Hematopoietic multipotent progenitor cell treated with erythropoietin and hydrocortisone succinate and interleukin-3 and kit ligand, for 17 days (in vitro differentiated cells): ENCODE measurements around the gene KLHDC4.
A peak's percentile ranks its signal among the peaks of the same experiment; 100 is the strongest.
"Not testable (repeated sequence)": the region's sequence is repeated elsewhere in the genome, so short reads cannot be mapped to it uniquely, and the experiment has no call there.

Experiments
- DNase-seq: peaks from one replicate; pipeline ENCODE4 v3.0.0-alpha.2; 2015; ENCODE audit warnings: low spot score

The KLHDC4 gene

DNA sequence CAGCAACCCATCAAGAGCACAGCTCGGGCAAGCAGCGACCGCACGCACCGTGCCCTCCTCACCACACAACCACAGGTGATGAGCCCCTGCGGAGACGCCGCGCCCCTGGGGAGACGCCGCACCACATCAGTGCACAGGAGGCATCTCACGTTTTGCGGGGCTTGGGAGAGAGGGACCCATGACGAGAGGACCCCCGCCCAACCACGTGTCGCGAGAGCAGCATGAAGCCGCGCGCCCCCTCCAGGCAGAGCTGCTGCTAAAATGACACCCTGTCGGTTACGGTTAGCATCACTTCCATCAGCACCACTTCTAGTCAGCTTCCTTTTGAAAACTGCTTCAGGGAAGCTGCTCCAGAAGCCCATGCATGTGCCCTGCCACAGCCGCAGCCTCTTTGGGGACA lies 45.3 kb downstream of the KLHDC4 start:
- DNase-seq: no peak

DNA sequence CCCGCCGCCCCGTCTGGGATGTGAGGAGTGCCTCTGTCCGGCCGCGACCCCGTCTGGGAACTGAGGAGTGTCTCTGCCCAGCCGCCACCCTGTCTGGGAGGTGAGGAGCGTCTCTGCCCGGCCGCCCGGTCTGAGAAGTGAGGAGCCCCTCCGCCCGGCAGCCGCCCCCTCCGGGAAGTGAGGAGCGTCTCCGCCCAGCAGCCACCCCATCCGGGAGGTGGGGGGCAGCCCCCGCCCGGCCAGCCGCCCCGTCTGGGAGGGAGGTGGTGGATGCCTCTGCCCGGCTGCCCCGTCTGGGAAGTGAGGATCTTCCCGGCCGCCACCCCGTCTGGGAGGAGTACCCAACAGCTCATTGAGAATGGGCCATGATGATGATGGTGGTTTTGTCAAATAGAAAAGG lies 47.0 kb downstream of the KLHDC4 start:
- DNase-seq: not testable (repeated sequence)

DNA sequence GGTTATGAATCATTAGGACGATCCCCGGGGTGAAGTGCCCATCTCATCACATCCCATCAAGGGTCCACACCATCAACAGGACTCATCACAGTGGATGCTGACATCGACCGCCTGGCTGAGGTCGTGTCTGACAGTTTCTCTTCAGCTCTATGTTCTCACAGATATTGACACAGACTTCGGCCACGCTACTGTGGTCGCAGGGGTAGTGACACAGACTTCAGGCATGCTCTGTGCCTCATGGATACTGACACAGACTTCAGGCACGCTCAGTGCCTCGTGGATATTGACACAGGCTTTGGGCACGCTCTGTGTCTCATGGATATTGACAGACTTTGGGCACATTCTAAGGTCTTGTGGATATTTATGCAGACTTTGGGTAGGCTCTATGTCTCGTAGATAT lies 50.1 kb downstream of the KLHDC4 start:
- DNase-seq: no peak

DNA sequence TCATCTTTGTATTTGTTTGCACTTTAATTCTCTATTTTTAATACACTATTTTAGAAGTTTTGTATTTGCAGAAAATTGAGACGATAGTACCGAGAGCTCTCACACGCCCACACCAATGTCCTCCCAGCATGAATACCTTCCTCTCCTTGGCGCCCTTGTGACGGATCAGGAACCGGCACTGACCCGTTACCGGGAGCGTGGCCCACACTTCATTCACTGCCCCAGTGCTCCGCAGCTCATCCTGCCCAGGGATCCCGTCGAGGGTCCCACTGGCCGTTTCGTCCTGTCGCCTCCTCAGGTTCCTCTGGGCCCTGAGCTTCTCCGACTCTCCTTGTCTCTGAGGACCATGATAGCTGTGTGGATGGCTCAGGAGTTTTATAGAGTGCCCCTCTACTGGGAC lies 50.6 kb downstream of the KLHDC4 start:
- DNase-seq: no peak

DNA sequence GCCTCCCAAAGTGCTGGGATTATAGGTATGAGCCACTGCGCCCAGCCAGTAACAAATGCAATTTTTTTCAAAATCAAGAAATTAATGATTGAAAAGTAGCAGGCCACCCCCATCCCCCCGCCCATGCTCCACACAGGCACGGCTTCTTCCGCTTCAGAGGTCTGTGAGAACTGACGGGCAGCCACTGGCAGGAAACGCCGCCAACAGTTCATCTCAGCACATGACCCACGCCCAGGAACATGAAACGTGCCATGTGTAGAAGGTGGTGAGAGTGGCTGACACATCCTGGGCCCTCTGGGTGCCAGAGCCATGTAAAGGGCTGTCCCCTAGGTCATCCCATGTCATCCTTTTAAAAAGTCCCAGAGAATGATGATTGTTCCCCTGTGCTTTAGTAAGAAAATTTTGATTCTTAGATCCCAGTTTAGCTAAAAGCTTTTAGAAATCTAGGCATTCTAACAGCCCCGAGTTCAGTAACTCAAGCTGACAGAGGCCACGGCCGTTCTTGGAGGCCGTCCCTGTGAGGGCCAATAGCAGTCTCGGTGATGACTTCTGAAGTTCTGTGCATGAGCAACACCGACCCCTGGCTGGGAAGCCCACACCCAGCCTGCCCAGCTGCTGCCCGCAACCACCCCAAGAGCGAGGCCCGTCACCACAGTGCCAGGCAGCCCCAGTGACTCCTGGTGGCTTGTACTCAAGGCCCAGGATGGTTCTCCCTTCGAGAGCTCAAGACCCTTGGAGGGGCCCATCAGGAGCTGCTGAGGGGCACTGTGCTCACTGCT lies 52.1 kb downstream of the KLHDC4 start:
- no peak for DNase-seq

DNA sequence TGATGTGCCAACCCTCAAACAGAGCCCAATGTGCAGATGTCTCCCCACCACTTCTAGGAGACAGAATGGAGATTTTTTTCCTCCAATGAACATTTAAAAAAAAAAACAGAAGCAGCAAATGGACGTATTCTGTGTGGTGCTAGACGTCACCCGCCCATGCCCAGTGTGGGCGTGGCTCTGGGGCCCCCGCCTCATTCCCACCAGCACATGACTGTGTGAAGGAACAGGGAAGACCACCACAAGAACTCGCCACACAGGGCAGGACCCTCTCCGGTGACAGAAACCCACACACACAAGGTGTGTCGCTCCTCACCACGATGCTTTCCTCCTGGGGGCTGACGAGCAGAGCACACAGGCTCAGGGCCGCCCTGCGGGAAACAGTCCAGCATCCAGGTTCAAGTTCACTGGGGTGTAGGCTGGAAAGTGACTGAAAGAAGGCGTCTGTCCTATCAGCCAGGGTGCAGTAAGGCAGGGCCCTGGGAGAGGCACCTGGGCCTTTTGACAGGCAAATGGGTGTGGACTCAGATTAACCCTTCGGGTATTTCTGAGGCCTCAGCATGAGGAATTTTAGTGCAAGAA lies 53.5 kb downstream of the KLHDC4 start:
- peak; percentile 40 for DNase-seq

DNA sequence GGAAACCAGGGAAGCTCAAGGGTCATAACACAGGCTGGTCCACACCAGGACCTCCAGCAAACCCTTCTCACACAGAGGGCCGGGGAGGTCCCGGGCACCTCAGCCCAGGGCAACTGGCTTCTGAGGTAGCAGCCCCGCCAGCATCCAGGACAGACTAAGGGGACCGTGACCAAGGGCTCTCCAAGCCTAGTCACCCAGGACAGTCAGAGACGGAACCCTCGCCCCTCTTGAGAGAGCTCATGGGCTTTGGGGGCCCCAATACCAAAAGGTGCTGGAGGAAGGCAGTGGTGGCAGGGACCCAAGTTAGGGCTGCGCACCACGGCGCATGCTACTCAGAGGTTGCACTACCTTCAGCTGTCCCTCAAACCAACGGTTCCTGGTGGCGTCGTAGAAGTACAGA lies 54.9 kb downstream of the KLHDC4 start:
- DNase-seq: no peak

DNA sequence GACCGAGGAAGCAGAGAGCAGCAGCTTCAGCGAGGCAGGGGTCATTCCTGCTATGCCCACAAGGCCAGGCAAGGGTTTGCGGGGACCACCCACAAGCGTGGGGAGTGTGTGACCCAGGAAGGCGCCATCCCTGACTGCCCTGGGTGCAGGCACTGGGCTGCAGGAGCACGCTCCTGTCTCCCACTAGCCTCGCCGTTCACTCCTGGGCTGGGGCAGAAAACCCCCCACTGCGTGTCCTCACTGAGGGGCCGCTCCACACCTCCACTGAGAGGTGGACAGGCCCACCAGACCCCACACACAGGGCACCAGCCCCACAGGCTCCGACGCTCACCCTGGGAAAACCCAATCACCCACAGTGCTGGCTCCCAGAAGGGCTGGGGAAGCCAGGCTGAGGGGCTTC lies 56.1 kb downstream of the KLHDC4 start:
- DNase-seq: no peak

DNA sequence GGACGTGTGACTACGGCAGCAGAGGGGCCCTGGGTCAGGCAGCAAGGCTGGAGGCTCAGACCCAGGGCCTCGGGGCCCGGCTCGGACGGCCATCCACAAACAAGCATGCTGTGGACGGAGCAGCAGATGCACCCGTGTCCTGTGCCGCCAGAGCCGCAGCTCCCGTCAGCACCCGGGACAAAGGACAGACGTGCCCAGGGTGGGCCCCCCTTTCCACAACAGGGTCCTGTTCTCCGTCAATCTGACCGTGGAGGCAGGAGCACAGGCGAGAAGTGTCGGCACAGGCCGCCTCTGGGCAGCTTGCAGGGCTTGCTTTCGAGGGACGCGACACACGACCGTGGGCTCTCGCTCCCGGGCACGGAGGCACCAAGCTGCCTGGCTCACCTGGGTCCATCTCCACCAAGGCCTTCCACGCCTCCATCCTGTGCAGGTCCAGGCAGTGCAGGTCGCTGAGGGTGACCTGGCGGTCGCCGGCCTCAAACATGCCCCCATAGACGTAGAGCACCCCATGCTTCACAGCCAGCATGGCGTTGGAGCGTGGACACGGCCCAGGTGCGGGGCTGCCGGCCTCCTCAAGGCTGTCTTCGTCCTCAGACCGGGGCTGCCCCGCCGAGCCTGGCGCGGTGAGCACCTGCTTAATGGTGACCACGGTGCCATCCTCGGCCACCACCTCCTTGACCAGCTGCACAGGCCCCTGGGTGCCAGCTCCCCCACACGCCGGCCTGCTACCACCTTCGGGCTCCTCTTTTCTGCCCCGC lies 56.7 kb downstream of the KLHDC4 start:
- DNase-seq: no peak

DNA sequence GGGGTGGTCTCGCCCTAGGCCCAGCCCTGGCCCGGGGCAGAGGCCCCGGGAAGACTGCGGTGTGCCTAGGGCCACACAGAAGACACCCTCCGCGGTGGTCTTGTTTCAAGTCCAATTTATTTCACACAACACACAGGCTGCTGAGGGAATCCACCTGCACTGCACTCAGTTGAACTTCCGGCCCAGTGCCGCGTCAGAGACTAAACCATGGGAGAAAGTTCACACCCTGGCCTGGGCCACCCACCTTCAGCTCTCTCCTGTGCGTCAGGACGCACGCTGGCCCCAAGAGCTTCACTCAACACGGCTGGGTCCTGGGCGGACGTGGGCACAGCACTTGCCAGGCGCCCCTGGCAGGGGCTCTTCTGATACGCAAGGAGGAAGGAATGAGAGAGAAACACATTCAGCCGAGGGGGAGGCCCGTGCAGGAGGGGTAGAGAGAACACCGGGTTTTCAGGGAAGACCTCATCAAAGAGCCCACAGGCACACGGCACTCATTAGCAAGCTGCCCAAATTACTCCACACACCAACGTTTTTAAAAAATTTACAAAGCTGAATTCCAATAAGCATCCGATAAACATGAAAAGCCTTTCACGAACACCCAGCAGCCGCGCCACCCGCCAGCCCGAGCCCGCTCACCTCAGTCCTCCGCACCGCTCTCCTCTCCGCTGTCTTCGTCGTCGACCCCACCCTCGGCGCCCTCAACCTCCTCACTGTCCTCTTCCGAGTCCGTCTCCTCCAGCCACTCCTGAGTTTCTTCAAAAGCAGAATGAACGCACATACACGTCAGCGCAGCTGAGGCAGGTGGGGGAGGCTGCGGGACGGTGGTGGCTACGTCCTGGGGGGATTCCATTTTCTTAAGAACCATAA lies 57.8 kb downstream of the KLHDC4 start:
- no peak for DNase-seq

DNA sequence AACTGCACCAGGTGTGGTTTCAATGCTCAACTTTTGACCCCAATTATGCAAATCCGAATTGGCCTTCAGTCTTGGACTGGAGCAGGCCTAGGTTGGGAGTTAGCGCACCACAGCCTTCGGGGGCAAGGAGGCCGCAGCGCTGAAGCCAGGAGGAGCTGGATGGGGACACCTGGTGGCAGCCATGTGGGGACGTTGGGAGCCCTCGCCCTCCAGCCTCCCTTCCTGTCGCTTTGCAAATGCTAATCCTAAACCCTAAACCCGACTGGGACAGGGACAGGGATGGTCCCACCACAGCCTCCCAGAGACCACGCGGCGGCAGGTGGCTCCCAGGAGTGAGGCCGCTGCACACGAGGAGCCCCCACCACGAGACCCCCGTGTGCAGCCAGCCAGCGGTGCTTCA lies 58.7 kb downstream of the KLHDC4 start:
- no peak for DNase-seq

DNA sequence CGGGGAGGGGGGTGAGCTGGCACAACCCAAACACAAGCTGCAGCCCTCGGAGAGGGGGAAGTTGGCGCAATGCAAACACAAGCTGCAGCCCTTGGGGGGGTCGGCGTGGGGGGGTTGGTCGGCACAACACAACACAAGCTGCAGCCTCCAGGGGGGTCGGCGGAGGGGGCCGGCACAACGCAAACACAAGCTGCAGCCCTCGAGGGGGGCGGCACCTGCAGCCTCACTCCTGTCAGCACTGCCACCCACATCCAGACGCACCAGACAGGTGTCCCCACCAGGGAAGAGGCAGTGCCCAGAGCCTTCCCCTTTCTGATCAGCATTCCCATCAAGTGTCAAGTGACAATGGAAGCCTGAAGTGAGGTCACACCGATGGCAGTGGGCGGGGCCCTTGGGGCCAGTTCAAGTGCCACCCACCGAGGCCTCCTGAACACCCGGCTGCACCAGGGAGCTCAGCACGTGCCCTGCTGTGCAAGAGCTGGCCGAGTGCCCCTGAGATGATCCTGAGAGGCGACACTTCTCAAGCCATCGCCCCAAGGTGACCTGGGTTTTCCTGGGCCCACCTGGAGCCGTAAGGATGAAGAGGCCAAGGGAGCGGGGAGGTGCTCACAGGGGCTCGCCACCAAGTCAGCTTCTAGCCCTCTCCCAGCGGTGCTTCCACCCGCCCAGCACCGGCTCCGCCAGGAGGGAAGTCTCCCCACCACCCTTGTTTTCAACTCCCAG lies 59.3 kb downstream of the KLHDC4 start:
- no peak for DNase-seq

DNA sequence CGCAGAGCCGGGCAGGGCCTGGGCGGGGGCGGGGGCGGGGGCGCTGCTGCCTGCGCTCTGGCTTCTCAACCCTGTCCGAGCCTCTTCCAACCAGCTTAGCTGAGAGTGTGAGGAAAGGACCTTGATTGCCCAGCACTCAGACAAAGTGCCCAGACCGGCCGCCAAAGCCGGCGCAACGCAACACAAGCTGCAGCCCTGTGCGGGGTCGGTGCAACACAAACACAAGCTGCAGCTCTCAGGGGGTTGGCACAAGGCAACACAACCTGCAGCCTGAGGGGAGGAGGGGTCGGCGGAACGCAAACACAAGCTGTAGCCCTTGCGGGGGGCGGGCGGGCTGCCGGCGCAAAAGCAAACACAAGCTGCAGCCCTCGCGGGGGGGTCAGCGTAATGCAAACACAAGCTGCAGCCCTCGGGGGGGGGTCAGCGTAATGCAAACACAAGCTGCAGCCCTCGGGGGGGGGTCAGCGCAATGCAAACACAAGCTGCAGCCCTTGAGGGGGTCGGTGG lies 60.0 kb downstream of the KLHDC4 start:
- DNase-seq: no peak

DNA sequence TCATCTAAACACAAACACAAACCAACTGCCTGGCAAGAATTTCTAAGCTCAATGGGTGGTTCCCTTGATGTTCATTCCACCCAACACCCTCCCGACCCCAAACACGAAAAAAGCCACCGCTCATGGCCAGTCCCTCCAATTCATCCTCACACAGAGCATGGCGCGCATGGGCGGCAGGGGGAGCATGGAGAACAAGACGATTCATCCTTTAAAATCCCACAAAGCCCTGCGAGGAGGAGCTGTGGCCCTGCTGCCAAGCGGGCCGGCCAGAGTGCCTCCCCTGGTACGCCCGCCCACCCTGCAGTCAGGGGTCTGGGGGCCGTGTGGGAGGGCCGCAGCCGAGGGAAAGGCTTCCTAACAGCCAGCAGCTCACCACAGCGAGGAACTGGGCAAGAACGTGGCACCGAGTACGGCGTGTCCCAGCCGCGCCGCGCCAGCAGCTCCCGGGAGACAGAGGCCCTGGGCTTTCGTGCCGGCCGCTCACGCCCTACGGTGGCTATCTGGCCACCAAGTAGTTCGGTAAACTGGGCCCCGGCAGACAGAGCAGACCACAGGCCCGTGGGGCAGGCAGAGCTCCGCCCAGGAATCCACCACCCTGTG lies 60.9 kb downstream of the KLHDC4 start:
- no peak for DNase-seq

DNA sequence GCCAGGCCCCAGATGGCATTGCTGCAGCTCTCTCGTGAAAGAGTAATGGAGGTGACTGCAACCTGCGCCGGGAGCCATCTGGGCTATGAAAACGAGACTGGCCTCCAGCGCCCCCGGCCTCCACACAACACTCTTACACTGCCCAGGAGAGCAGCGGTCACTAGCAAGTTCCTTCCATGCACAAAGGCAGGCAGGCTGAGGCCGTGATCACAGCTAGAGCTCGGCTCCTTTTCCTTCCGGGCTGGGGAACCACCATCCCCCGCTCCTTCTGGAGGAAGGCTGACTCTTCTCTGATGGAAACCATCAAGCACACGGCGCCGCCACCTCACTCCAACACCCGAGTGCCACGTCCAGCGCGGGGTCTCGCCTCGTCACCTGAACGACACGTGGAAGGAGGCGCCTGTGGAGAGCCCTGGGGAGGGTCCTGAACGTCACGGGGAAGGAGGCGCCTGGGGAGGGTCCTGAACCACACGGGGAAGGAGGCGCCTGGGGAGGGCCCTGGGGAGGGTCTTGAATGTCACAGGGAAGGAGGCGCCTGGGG lies 61.9 kb downstream of the KLHDC4 start:
- no peak for DNase-seq

DNA sequence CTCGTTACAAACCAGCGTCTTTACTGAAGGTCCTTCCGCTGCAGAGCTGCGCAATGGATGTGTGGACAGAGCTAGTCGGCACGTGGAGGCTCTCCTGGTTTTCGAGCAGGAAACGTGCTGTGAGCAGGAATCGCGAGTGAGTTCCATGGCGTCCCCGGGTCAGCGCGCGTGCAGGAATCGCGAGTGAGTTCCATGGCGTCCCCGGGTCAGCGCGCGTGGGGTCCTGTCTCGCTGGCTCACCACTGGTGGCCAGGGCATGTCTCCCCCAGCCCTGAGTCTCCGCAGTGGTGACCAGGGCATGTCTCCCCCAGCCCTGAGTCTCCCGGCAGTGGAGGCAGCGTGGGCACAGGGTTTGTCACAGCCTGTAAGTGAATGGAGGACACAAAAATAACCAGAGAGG lies 62.7 kb downstream of the KLHDC4 start:
- DNase-seq: no peak

DNA sequence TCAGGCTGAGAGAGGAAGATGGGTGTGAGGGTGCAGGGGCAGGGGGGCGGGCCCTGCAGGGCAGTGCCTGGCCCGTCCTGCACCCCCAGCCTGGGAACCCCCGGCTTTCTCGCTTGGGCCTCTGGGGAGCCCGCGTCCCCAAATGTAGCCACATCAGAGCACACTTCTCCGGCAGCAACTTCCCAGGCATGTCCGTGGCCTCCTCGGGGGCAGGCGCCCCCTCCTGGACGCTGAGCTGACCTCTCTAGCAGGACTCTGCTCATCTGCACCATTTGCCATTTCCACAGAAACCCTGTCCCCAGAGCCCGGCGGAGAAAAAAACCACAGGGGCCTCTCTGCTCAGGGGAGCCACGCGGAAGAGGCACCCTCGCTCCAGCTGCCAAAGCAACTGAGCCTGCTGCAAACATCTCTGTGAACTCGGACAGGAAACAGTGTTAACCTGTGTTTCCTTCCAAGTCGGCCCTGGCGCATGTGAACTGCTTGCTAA lies 63.4 kb downstream of the KLHDC4 start:
- no peak for DNase-seq

DNA sequence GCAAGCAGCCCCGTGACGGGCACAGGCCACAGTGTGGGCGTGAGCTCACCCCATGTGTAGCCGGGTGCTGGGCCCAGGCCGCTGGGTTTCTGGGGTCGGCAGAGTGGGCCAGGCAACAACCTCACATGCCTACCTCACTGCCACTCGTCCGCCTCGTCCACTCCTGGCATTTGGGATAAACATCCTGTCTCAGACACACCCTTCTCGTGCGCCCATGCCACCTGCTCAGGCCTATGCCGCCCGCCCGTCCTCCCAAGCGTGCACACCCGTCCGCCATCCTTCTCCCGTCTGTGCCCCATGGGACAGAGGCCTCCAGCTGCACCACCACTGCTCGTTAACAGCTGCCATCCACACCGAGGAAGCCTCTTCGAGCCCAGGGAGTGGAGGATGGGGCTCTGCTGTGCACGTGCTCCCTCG lies 64.3 kb downstream of the KLHDC4 start:
- DNase-seq: no peak

DNA sequence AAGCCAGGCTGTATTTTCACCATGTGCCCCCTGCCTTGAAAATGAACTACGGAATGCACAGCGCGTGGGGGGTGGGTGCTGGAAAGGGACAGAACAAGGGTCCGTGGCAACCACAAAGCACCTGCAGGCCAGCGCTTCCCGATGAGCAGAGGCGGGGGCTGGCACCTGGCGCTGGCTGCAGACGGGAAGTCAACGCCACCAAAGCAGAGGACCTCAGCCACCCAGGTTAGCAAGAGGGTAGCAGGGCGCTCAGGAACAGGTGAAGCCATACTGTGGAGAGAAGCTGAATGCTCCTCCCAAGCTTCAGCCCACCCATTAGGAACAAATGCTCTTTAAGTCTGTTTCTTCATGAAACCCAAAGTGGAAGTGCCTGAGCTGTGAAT lies 64.7 kb downstream of the KLHDC4 start:
- no peak for DNase-seq

DNA sequence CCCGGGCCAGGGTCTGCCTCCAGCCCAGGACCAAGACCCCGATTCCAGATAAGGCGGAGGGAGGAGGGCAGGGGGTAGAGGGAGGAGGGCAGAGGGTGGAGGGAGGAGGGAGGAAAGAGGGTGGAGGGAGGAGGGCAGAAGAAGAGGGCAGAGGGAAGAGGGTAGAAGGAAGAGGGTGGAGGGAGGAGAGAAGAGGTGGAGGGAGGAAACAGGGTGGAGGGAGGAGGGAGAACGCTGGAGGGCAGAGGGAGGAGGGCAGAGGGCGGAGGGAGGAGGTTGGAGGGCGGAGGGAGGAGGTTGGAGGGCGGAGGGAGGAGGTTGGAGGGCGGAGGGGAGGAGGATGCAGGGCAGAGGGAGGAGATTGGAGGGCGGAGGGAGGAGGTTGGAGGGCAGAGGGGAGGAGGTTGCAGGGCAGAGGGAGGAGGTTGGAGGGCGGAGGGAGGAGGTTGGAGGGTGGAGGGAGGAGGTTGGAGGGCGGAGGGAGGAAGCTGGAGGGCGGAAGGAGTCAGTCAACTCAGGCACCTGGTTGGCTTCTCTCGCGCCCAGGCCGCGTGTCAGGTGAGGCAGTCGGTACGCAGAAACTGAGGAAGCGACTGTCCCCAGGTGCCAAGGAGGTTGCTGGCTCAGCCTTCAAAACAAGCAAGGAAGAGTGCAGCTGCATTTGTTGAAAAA lies 65.2 kb downstream of the KLHDC4 start:
- peak; percentile 19 for DNase-seq
